Stimulated activated CD4-positive, alpha-beta T cell treated with anti-CD3 and anti-CD28 coated beads, Interleukin-1b, Interleukin-23, amount 100 ng/mL, for 48 hours (primary cell): ENCODE data around the gene PAOX.
A peak's percentile ranks its signal among the peaks of the same experiment; 100 is the strongest.

Experiments used
- DNase-seq: peaks from one replicate; pipeline ENCODE4 v3.0.0-alpha.2; 2020

Gene PAOX

GRCh38 chr10:133379152-133379800, at the start of gene PAOX:
TSS of gene PAOX (plus strand) at chr10:133379262. CDS start at chr10:133379317, 55 bp downstream.
- peak; percentile 54 for DNase-seq

- peak; percentile 86 for DNase-seq
These were observed 49.4 kb upstream of the PAOX start for GRCh38 chr10:133329491-133330202.

- no peak for DNase-seq
These were observed 45.9 kb upstream of the PAOX start for GRCh38 chr10:133332936-133333699.

- no peak for DNase-seq
These were observed 44.4 kb upstream of the PAOX start for GRCh38 chr10:133334503-133335245.

- peak; percentile 74 for DNase-seq
These were observed 43.6 kb upstream of the PAOX start for GRCh38 chr10:133335246-133336117.

- DNase-seq: no peak
These were observed 42.9 kb upstream of the PAOX start for GRCh38 chr10:133336118-133336576.

- peak; percentile 66 for DNase-seq
These were observed 42.3 kb upstream of the PAOX start, which contains the start of gene CALY for GRCh38 chr10:133336577-133337369. TSS of gene CALY (minus strand) at chr10:133336896. CDS start at chr10:133328989, 7,907 bp downstream.

GRCh38 chr10:133337370-133337725, 41.7 kb upstream of the PAOX start:
- no peak for DNase-seq

- no peak for DNase-seq
These were observed 40.7 kb upstream of the PAOX start for GRCh38 chr10:133338080-133339071.

GRCh38 chr10:133339708-133340380, 39.2 kb upstream of the PAOX start:
- DNase-seq: no peak

- DNase-seq: no peak
These were observed 37.1 kb upstream of the PAOX start for GRCh38 chr10:133341983-133342382.

GRCh38 chr10:133342942-133343341, 36.1 kb upstream of the PAOX start:
- no peak for DNase-seq

- DNase-seq: no peak
These were observed 35.5 kb upstream of the PAOX start for GRCh38 chr10:133343558-133343957.

GRCh38 chr10:133344236-133344635, 34.8 kb upstream of the PAOX start:
- DNase-seq: no peak

- no peak for DNase-seq
These were observed 32.6 kb upstream of the PAOX start for GRCh38 chr10:133346413-133346812.

GRCh38 chr10:133347710-133348517, 31.1 kb upstream of the PAOX start:
- no peak for DNase-seq

- no peak for DNase-seq
These were observed 29.9 kb upstream of the PAOX start for GRCh38 chr10:133349160-133349568.

GRCh38 chr10:133349577-133350011, 29.5 kb upstream of the PAOX start:
- no peak for DNase-seq
